Neural progenitor cell (in vitro differentiated cells): ENCODE measurements around the gene TMEM203. TPM values are rescaled to one million over a fixed set of nuclear protein-coding genes. Genes with fewer than 3 reads are reported as not detected.
A peak's percentile ranks its signal among the peaks of the same experiment; 100 is the strongest.

Experiments used
- DNase-seq: peaks from one replicate; pipeline ENCODE4 v3.0.0-alpha.2; 2016; ENCODE audit warnings: low spot score
- H2AFZ ChIP-seq: fragments of 200-600 bp; sonication (generic); replicated peaks from 2 replicates; pipeline ENCODE4 v1.6.1; 2016; ENCODE audit warnings: antibody characterized with exemption
- H3F3A ChIP-seq: fragments of 200-600 bp; sonication (generic); 2 replicates; pipeline ENCODE4 v1.6.1; 2016; ENCODE audit warnings: antibody characterized with exemption, low read depth
- H3K27ac ChIP-seq: fragments of 200-600 bp; sonication (generic); 2 replicates; pipeline ENCODE4 v1.5.1; 2016; ENCODE audit warnings: mild to moderate bottlenecking
- H3K27me3 ChIP-seq: fragments of 200-600 bp; sonication (generic); 2 replicates; pipeline ENCODE4 v1.6.1; 2016; ENCODE audit warnings: mild to moderate bottlenecking, moderate library complexity
- H3K36me3 ChIP-seq: fragments of 200-600 bp; sonication (generic); 2 replicates; pipeline ENCODE4 v1.5.1; 2016
- H3K4me1 ChIP-seq: fragments of 200-600 bp; sonication (generic); 2 replicates; pipeline ENCODE4 v1.6.1; 2016; ENCODE audit warnings: mixed run types
- H3K4me2 ChIP-seq: fragments of 200-600 bp; sonication (generic); 2 replicates; pipeline ENCODE4 v1.6.1; 2016
- H3K4me3 ChIP-seq: fragments of 200-600 bp; sonication (generic); 2 replicates; pipeline ENCODE4 v1.5.1; 2016
- H3K79me2 ChIP-seq: fragments of 200-600 bp; sonication (generic); 2 replicates; pipeline ENCODE4 v1.6.1; 2016; ENCODE audit warnings: low read depth
- H3K9ac ChIP-seq: fragments of 200-600 bp; sonication (generic); 2 replicates; pipeline ENCODE4 v1.6.1; 2016
- H3K9me3 ChIP-seq: fragments of 200-600 bp; sonication (generic); 2 replicates; pipeline ENCODE4 v1.5.1; 2016; ENCODE audit warnings: low read depth
- H4K20me1 ChIP-seq: fragments of 200-600 bp; sonication (generic); 2 replicates; pipeline ENCODE4 v1.6.1; 2016; ENCODE audit warnings: low read depth
- H3K27ac Mint-ChIP-seq: 3 replicates; pipeline ENCODE4 v1.8.0; 2021; ENCODE audit warnings: mixed read lengths
- H3K27me3 Mint-ChIP-seq: 2 replicates; pipeline ENCODE4 v1.8.0; 2022; ENCODE audit warnings: low read depth, mild to moderate bottlenecking, inconsistent platforms, moderate library complexity, mixed read lengths; ENCODE audit not compliant: insufficient read depth
- H3K36me3 Mint-ChIP-seq: 3 replicates; pipeline ENCODE4 v1.8.0; 2021; ENCODE audit warnings: mixed read lengths
- H3K4me1 Mint-ChIP-seq: 3 replicates; pipeline ENCODE4 v1.8.0; 2021; ENCODE audit warnings: mixed read lengths
- H3K4me3 Mint-ChIP-seq: 3 replicates; pipeline ENCODE4 v1.8.0; 2021; ENCODE audit warnings: mild to moderate bottlenecking, moderate library complexity, mixed read lengths
- H3K9me3 Mint-ChIP-seq: 3 replicates; pipeline ENCODE4 v1.8.0; 2020; ENCODE audit warnings: mixed read lengths
- EZH2 ChIP-seq: fragments of 200-600 bp; sonication (generic); IDR thresholded peaks from 2 replicates; pipeline ENCODE4 v1.6.1; 2017; ENCODE audit warnings: antibody characterized with exemption, mild to moderate bottlenecking, moderate library complexity
- EZH2phosphoT487 ChIP-seq: fragments of 200-600 bp; sonication (generic); IDR thresholded peaks from 2 replicates; pipeline ENCODE4 v1.6.1; 2017; ENCODE audit warnings: antibody characterized with exemption
- total RNA-seq: library from RNA; depleted of rRNA; stranded (reverse); fragments of >200 nt; gene quantifications from 2 replicates; pipeline ENCODE4 v1.2.3, GENCODE V29; 2015; ENCODE audit warnings: low replicate concordance
- TF ChIP-seq, protein P1 (sequence below): fragments of 200-600 bp; sonication (generic); IDR thresholded peaks from 2 replicates; pipeline ENCODE4 v1.5.1; 2017; ENCODE audit warnings: antibody characterized with exemption, mild to moderate bottlenecking

The TMEM203 gene
- total RNA-seq, 1 donor from 2014 or later: 21.6 TPM

DNA sequence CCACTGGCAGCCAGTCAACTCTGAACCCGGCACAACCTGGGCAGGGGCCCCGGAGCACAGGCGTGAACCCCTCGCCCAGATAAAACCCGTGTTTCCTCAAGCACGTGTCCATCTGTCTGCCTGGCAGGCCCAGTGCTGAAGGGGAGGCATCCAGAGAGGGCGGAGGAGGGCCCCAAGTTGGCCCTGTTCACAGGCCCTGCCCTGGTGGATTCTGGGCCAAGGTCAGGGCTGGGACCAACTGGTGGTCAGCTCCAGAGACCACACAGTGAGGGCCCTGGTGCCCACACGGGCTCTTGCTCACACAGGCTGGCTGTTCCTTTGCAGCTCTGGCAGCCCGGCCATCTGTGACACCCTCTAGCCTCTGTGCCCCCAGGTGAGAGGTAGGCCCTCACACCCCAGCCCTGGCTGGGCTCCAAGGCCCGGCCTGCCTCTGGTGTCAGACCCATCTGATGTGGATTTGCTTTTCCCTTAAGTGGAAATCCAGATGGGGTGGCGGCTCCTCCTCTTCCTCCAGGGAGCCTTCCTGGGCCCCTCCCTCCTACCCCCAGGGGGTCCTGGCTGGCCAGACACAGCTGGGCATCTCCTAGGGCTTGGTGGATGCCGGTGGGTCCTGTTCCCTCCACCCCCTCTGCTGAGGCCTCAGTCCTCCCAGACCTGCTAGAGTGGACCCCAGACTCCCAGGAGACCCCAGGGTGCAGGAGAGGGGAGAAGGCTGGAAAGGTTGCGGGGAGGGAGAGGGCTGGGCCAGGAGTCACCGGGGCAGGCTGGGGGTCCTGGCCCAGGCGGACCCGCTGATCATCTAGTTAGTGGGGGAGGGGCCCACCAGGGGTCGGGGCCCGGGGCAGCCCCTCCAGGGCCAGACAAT lies 45.1 kb upstream of the TMEM203 start:
- peaks cover 31% of the 10 kb centered on the region for H3K4me1 Mint-ChIP-seq
- TF ChIP-seq, protein P1, sequence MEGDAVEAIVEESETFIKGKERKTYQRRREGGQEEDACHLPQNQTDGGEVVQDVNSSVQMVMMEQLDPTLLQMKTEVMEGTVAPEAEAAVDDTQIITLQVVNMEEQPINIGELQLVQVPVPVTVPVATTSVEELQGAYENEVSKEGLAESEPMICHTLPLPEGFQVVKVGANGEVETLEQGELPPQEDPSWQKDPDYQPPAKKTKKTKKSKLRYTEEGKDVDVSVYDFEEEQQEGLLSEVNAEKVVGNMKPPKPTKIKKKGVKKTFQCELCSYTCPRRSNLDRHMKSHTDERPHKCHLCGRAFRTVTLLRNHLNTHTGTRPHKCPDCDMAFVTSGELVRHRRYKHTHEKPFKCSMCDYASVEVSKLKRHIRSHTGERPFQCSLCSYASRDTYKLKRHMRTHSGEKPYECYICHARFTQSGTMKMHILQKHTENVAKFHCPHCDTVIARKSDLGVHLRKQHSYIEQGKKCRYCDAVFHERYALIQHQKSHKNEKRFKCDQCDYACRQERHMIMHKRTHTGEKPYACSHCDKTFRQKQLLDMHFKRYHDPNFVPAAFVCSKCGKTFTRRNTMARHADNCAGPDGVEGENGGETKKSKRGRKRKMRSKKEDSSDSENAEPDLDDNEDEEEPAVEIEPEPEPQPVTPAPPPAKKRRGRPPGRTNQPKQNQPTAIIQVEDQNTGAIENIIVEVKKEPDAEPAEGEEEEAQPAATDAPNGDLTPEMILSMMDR: no peak
- no peak for TF ChIP-seq EZH2phosphoT487
- no peak for TF ChIP-seq EZH2

DNA sequence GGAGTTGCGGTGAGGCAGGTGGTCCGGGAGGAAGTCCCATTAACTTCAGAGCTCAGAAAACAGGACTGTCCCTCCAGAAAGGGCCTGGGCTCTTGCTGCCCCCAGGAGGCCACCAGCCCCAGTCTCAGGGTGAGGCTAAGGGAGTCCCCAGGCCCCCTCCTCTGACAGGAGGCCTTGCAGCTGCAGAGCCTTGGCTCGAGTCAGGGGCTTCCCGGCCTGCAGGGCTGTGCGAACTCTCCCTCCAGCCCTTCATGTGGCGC lies 42.4 kb upstream of the TMEM203 start:
- Histone ChIP-seq H4K20me1 (peaks cover 17% of the 10 kb centered on the region), H3K4me3 (no peak overlapping the region), H3K36me3 (no peaks in the 10 kb centered on the region), H2AFZ (no peak overlapping the region), H3K27ac (no peak overlapping the region), H3K4me1 (peaks cover 12% of the 10 kb centered on the region), H3K4me2 (no peak overlapping the region), H3K9ac (no peak overlapping the region), H3F3A (peaks cover 20% of the 10 kb centered on the region), H3K27me3 (no peaks in the 10 kb centered on the region), H3K79me2 (peaks cover 7% of the 10 kb centered on the region), H3K9me3 (no peaks in the 10 kb centered on the region)
- Mint-ChIP-seq H3K27ac (no peak overlapping the region), H3K36me3 (peaks cover 4% of the 10 kb centered on the region), H3K9me3 (no peaks in the 10 kb centered on the region), H3K4me3 (no peak overlapping the region), H3K27me3 (no peaks in the 10 kb centered on the region), H3K4me1 (peaks cover 35% of the 10 kb centered on the region)
- no peak for DNase-seq
- TF ChIP-seq EZH2 (no peak), EZH2phosphoT487 (no peak)
- TF ChIP-seq, protein P1: no peak

More for the DNA sequence above, 45.1 kb upstream of the TMEM203 start:
- H3K4me1 ChIP-seq: peaks cover 25% of the 10 kb centered on the region
- H3K4me3 ChIP-seq: no peak overlapping the region
- H3K9ac ChIP-seq: no peak overlapping the region
- DNase-seq: no peak
- no peak overlapping the region for H3K27ac ChIP-seq
- H3K36me3 ChIP-seq: no peaks in the 10 kb centered on the region
- Mint-ChIP-seq H3K36me3 (no peaks in the 10 kb centered on the region), H3K4me3 (peak overlapping the region; percentile 71), H3K27ac (peak overlapping the region; percentile 84), H3K9me3 (no peaks in the 10 kb centered on the region), H3K27me3 (peaks cover 3% of the 10 kb centered on the region)
- peaks cover 6% of the 10 kb centered on the region for H3K27me3 ChIP-seq
- H2AFZ ChIP-seq: no peak overlapping the region
- peaks cover 10% of the 10 kb centered on the region for H3F3A ChIP-seq
- no peaks in the 10 kb centered on the region for H3K9me3 ChIP-seq
- H3K4me2 ChIP-seq: no peak overlapping the region
- peaks cover 3% of the 10 kb centered on the region for H3K79me2 ChIP-seq
- peaks cover 5% of the 10 kb centered on the region for H4K20me1 ChIP-seq

DNA sequence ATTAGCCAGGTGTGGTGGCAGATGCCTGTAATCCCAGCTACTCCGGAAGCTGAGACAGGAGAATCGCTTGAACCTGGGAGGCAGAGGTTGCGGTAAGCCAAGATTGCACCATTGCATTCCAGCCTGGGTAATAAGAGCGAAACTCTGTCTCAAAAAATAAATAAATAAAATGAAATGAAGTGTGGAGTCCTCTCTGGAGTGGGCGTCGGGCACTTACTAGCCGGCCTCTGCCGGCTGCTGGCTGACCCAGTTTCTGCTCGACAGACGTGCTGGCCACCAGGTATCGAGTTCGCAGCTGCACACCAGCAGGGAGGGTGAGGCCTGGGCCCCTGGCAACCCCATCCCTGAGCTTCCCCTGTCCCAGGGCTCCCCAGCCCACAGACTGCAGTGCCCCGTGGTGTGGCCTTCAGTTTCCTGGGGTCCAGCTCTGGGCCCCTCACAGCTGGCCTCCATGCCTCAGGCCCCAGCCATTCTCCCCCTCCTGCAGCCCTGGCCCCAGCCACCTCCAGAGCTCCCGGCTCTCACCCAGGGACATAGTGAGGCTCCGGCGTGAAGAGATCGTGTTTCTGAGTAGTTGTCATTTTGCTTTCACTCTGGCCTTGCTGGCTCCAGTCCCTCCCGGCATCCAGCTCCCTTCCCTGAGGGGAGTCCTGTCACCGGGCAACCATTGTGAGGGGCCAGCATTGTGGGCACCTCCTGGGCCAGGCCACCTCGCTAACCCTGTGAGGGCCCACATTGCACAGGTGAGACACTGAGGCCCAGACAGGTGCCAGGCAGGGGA lies 41.9 kb upstream of the TMEM203 start:
- H3K9ac ChIP-seq: no peak overlapping the region
- H4K20me1 ChIP-seq: peaks cover 22% of the 10 kb centered on the region
- no peak overlapping the region for H3K27ac ChIP-seq
- H3K4me3 ChIP-seq: no peak overlapping the region
- H3F3A ChIP-seq: peaks cover 25% of the 10 kb centered on the region
- no peak for DNase-seq
- H3K36me3 ChIP-seq: no peaks in the 10 kb centered on the region
- peaks cover 40% of the 10 kb centered on the region for H3K4me1 Mint-ChIP-seq
- H3K9me3 Mint-ChIP-seq: no peaks in the 10 kb centered on the region
- H3K4me3 Mint-ChIP-seq: no peak overlapping the region
- peaks cover 15% of the 10 kb centered on the region for H3K4me1 ChIP-seq
- no peak overlapping the region for H2AFZ ChIP-seq
- no peaks in the 10 kb centered on the region for H3K27me3 ChIP-seq
- peaks cover 12% of the 10 kb centered on the region for H3K79me2 ChIP-seq
- peak overlapping the region; percentile 29 for H3K27ac Mint-ChIP-seq
- no peaks in the 10 kb centered on the region for H3K27me3 Mint-ChIP-seq
- no peak for TF ChIP-seq EZH2
- TF ChIP-seq, protein P1: no peak
- TF ChIP-seq EZH2phosphoT487: no peak
- H3K9me3 ChIP-seq: no peaks in the 10 kb centered on the region
- peaks cover 9% of the 10 kb centered on the region for H3K36me3 Mint-ChIP-seq
- H3K4me2 ChIP-seq: no peak overlapping the region
